ENCODE measurements around the gene P2RY6.

- no peak for TF ChIP-seq GATA3 (IDR thresholded peaks at IDR 0.05; ENCODE audit: low read depth, low read length)
- no peak for TF ChIP-seq GATA2 (IDR thresholded peaks at IDR 0.05; ENCODE audit: low read depth, low read length)
Measured at GRCh38 chr11:73240190-73240781, 31.9 kb upstream of the P2RY6 start.

Measured in SH-SY5Y (cell line).